Neural progenitor cell (in vitro differentiated cells): ENCODE measurements around the gene APOL5. TPM values are rescaled to one million over a fixed set of nuclear protein-coding genes. Genes with fewer than 3 reads are reported as not detected.

Experiments used
- DNase-seq: peaks from one replicate; pipeline ENCODE4 v3.0.0-alpha.2; 2016; ENCODE audit warnings: low spot score
- H2AFZ ChIP-seq: fragments of 200-600 bp; sonication (generic); replicated peaks from 2 replicates; pipeline ENCODE4 v1.6.1; 2016; ENCODE audit warnings: antibody characterized with exemption
- H3F3A ChIP-seq: fragments of 200-600 bp; sonication (generic); 2 replicates; pipeline ENCODE4 v1.6.1; 2016; ENCODE audit warnings: antibody characterized with exemption, low read depth
- H3K27ac ChIP-seq: fragments of 200-600 bp; sonication (generic); 2 replicates; pipeline ENCODE4 v1.5.1; 2016; ENCODE audit warnings: mild to moderate bottlenecking
- H3K27me3 ChIP-seq: fragments of 200-600 bp; sonication (generic); 2 replicates; pipeline ENCODE4 v1.6.1; 2016; ENCODE audit warnings: mild to moderate bottlenecking, moderate library complexity
- H3K36me3 ChIP-seq: fragments of 200-600 bp; sonication (generic); 2 replicates; pipeline ENCODE4 v1.5.1; 2016
- H3K4me1 ChIP-seq: fragments of 200-600 bp; sonication (generic); 2 replicates; pipeline ENCODE4 v1.6.1; 2016; ENCODE audit warnings: mixed run types
- H3K4me2 ChIP-seq: fragments of 200-600 bp; sonication (generic); 2 replicates; pipeline ENCODE4 v1.6.1; 2016
- H3K4me3 ChIP-seq: fragments of 200-600 bp; sonication (generic); 2 replicates; pipeline ENCODE4 v1.5.1; 2016
- H3K79me2 ChIP-seq: fragments of 200-600 bp; sonication (generic); 2 replicates; pipeline ENCODE4 v1.6.1; 2016; ENCODE audit warnings: low read depth
- H3K9ac ChIP-seq: fragments of 200-600 bp; sonication (generic); 2 replicates; pipeline ENCODE4 v1.6.1; 2016
- H3K9me3 ChIP-seq: fragments of 200-600 bp; sonication (generic); 2 replicates; pipeline ENCODE4 v1.5.1; 2016; ENCODE audit warnings: low read depth
- H4K20me1 ChIP-seq: fragments of 200-600 bp; sonication (generic); 2 replicates; pipeline ENCODE4 v1.6.1; 2016; ENCODE audit warnings: low read depth
- H3K27ac Mint-ChIP-seq: 3 replicates; pipeline ENCODE4 v1.8.0; 2021; ENCODE audit warnings: mixed read lengths
- H3K27me3 Mint-ChIP-seq: 2 replicates; pipeline ENCODE4 v1.8.0; 2022; ENCODE audit warnings: low read depth, mild to moderate bottlenecking, inconsistent platforms, moderate library complexity, mixed read lengths; ENCODE audit not compliant: insufficient read depth
- H3K36me3 Mint-ChIP-seq: 3 replicates; pipeline ENCODE4 v1.8.0; 2021; ENCODE audit warnings: mixed read lengths
- H3K4me1 Mint-ChIP-seq: 3 replicates; pipeline ENCODE4 v1.8.0; 2021; ENCODE audit warnings: mixed read lengths
- H3K4me3 Mint-ChIP-seq: 3 replicates; pipeline ENCODE4 v1.8.0; 2021; ENCODE audit warnings: mild to moderate bottlenecking, moderate library complexity, mixed read lengths
- H3K9me3 Mint-ChIP-seq: 3 replicates; pipeline ENCODE4 v1.8.0; 2020; ENCODE audit warnings: mixed read lengths
- EZH2 ChIP-seq: fragments of 200-600 bp; sonication (generic); IDR thresholded peaks from 2 replicates; pipeline ENCODE4 v1.6.1; 2017; ENCODE audit warnings: antibody characterized with exemption, mild to moderate bottlenecking, moderate library complexity
- EZH2phosphoT487 ChIP-seq: fragments of 200-600 bp; sonication (generic); IDR thresholded peaks from 2 replicates; pipeline ENCODE4 v1.6.1; 2017; ENCODE audit warnings: antibody characterized with exemption
- total RNA-seq: library from RNA; depleted of rRNA; stranded (reverse); fragments of >200 nt; gene quantifications from 2 replicates; pipeline ENCODE4 v1.2.3, GENCODE V29; 2015; ENCODE audit warnings: low replicate concordance
- TF ChIP-seq, protein P1 (sequence below): fragments of 200-600 bp; sonication (generic); IDR thresholded peaks from 2 replicates; pipeline ENCODE4 v1.5.1; 2017; ENCODE audit warnings: antibody characterized with exemption, mild to moderate bottlenecking

Gene APOL5
- total RNA-seq, 1 donor from 2014 or later, result not detected

DNA sequence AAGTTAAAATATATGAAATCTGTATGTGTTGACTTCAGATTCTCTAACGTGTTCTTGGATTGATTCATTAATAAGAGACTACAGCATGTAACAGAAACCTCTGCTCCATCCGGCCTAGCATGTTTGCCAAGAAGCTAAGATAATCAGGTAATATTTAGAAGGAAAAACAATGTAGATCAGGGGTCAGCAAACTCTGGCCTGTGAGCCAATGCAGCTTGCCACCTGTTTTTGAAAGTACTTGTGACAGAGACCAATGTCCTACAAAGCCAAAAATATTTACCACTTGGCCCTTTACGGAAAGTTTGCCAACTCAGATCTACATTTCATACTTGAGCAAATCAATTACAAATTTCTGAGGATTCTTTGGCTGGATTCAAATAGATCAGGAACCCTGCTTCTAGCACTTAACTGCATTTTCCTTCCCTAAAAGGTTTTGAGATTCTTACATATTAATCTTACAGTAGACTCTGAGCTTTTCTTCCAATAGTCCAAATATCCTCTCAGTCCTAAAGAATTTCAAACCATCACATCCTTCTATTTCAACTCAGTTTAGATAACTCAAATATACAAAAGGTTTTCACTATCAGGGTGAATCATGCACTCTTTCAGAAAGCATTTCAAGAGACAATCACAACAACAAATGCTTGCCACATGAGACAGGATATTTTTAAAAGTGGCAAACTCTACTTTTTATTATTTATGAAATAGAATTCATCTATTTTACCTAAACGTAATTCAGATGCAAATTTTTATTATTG, 29.5 kb downstream of the APOL5 start:
- Mint-ChIP-seq H3K4me1 (peaks cover 21% of the 10 kb centered on the region), H3K27ac (peak overlapping the region; percentile 38)

DNA sequence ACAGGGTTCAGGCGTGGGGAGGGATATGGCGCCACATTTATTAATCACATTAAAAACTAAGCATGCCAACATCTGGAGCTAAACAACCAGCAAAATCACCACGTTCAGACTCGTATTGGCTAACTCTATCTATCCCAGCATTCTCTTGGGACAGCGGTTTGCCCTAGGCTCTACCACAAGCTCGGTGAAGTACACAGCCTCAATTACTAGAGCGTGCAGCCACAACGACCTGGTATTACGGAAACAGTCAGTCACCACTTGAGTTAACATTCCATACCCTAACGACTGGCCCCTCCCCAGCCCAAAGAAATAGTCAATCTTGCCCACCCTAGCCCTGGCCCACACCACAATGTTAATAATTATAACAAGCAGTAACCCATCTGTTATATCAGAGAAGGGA, 32.1 kb downstream of the APOL5 start:
- TF ChIP-seq, protein P1, sequence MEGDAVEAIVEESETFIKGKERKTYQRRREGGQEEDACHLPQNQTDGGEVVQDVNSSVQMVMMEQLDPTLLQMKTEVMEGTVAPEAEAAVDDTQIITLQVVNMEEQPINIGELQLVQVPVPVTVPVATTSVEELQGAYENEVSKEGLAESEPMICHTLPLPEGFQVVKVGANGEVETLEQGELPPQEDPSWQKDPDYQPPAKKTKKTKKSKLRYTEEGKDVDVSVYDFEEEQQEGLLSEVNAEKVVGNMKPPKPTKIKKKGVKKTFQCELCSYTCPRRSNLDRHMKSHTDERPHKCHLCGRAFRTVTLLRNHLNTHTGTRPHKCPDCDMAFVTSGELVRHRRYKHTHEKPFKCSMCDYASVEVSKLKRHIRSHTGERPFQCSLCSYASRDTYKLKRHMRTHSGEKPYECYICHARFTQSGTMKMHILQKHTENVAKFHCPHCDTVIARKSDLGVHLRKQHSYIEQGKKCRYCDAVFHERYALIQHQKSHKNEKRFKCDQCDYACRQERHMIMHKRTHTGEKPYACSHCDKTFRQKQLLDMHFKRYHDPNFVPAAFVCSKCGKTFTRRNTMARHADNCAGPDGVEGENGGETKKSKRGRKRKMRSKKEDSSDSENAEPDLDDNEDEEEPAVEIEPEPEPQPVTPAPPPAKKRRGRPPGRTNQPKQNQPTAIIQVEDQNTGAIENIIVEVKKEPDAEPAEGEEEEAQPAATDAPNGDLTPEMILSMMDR, result no peak
- TF ChIP-seq EZH2phosphoT487, result no peak
- TF ChIP-seq EZH2, result no peak
- Histone ChIP-seq H3K4me3 (no peak overlapping the region), H2AFZ (no peak overlapping the region), H3K27me3 (no peaks in the 10 kb centered on the region), H3K4me1 (peaks cover 68% of the 10 kb centered on the region), H3K4me2 (no peak overlapping the region), H3F3A (peaks cover 37% of the 10 kb centered on the region), H4K20me1 (peaks cover 27% of the 10 kb centered on the region), H3K9ac (no peak overlapping the region), H3K36me3 (no peaks in the 10 kb centered on the region), H3K9me3 (no peaks in the 10 kb centered on the region), H3K27ac (no peak overlapping the region), H3K79me2 (no peaks in the 10 kb centered on the region)
- H3K27me3 Mint-ChIP-seq, result no peaks in the 10 kb centered on the region
- H3K27ac Mint-ChIP-seq, result no peak overlapping the region
- DNase-seq, result no peak
- peaks cover 17% of the 10 kb centered on the region for H3K36me3 Mint-ChIP-seq
- H3K4me3 Mint-ChIP-seq, result no peak overlapping the region
- no peaks in the 10 kb centered on the region for H3K9me3 Mint-ChIP-seq
- H3K4me1 Mint-ChIP-seq, result peaks cover 26% of the 10 kb centered on the region

More for the DNA sequence above, 29.5 kb downstream of the APOL5 start:
- Histone ChIP-seq H3K27me3 (no peaks in the 10 kb centered on the region), H3K9me3 (no peaks in the 10 kb centered on the region), H3K4me1 (peaks cover 57% of the 10 kb centered on the region), H3F3A (peaks cover 12% of the 10 kb centered on the region), H3K4me3 (no peak overlapping the region), H3K4me2 (no peak overlapping the region), H2AFZ (no peak overlapping the region), H3K27ac (no peak overlapping the region), H3K79me2 (no peaks in the 10 kb centered on the region), H3K36me3 (no peaks in the 10 kb centered on the region), H3K9ac (no peak overlapping the region), H4K20me1 (peaks cover 14% of the 10 kb centered on the region)
- H3K27me3 Mint-ChIP-seq, result no peaks in the 10 kb centered on the region
- H3K36me3 Mint-ChIP-seq, result peaks cover 28% of the 10 kb centered on the region
- no peak for DNase-seq
- TF ChIP-seq EZH2 (no peak), EZH2phosphoT487 (no peak)
- TF ChIP-seq, protein P1, result no peak
- no peaks in the 10 kb centered on the region for H3K9me3 Mint-ChIP-seq
- H3K4me3 Mint-ChIP-seq, result no peak overlapping the region

DNA sequence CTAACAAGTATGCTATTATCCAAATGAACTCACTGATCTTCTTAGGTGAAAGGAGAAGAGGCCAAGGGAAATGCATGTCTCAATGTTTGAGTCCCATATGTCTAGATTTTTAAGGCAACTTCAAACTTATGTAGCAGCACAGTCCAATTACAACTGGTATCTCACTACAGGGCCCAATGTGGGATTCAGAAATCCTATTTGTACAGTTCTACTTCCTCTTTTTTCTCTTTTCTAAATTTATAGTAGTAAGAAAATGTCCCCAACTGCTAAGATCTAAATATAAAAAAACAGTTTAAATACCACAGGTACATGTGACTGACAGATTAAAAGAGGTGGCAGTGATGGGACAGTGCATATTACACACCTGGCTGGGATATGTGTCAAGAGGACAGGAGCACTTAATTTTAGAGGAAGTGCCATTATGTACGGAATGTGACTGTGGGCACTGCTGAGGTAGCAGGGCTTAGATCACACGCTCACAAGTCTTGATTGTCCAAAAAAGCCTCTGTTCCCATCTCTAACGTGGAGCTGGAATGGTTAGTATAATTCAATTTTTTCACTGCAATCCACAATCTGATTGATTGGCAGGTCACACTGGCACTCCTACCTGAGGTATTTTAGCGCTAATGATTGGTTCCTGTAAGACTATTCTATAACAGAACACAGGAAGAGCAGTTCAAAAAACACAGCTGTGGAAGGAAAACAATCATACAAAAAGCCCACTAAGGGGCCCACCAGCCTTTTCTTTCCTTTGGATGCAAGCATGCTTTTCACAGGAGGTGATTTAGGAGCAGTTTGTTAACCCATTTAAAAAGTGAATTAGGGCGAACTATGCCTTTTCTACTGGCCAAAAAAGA, 34.6 kb downstream of the APOL5 start:
- Mint-ChIP-seq H3K27ac (peak overlapping the region; percentile 55), H3K4me3 (no peak overlapping the region), H3K27me3 (no peaks in the 10 kb centered on the region), H3K9me3 (no peaks in the 10 kb centered on the region), H3K36me3 (peaks cover 16% of the 10 kb centered on the region), H3K4me1 (peaks cover 26% of the 10 kb centered on the region)
- H4K20me1 ChIP-seq, result peaks cover 27% of the 10 kb centered on the region
- no peaks in the 10 kb centered on the region for H3K36me3 ChIP-seq
- H3F3A ChIP-seq, result peaks cover 37% of the 10 kb centered on the region
- TF ChIP-seq, protein P1, result no peak
- peak; percentile 46 for TF ChIP-seq EZH2phosphoT487
- H3K9me3 ChIP-seq, result no peaks in the 10 kb centered on the region
- no peak overlapping the region for H2AFZ ChIP-seq
- H3K4me2 ChIP-seq, result peak overlapping the region; percentile 71
- H3K27ac ChIP-seq, result peak overlapping the region; percentile 80
- DNase-seq, result peak; percentile 65
- H3K4me1 ChIP-seq, result peaks cover 66% of the 10 kb centered on the region
- H3K27me3 ChIP-seq, result no peaks in the 10 kb centered on the region
- no peaks in the 10 kb centered on the region for H3K79me2 ChIP-seq
- no peak overlapping the region for H3K9ac ChIP-seq
- peak overlapping the region; percentile 2 for H3K4me3 ChIP-seq
